GM19324 (cell line): Measurements from ENCODE around the gene CPEB2.

Source experiments
- ATAC-seq: cut with Tn5 transposase; IDR thresholded peaks from one replicate; pipeline ENCODE4 v1.9.1; 2021; ENCODE audit warnings: mild to moderate bottlenecking, moderate library complexity; ENCODE audit not compliant: unreplicated experiment, low FRiP score

Gene CPEB2

DNA sequence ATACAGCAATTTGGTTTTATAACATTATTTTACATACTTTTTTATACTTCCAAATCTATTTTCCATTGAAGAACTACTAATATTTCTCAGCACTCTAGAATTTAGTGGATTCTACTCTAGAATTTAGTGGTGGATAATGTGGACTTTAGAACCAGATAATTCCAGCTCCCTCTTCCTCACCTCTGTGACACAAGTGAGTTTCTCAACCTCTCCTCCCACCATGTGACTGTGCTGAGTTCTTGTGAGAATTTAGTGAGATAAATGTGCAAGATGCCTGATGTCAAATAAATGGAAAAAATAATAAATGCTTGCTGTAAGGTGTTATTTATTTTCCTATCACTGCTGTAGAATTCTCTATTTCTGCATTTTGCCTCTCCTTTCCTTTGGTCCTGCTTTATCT, 107.3 kb downstream of the CPEB2 start:
- ATAC-seq, result no peak

DNA sequence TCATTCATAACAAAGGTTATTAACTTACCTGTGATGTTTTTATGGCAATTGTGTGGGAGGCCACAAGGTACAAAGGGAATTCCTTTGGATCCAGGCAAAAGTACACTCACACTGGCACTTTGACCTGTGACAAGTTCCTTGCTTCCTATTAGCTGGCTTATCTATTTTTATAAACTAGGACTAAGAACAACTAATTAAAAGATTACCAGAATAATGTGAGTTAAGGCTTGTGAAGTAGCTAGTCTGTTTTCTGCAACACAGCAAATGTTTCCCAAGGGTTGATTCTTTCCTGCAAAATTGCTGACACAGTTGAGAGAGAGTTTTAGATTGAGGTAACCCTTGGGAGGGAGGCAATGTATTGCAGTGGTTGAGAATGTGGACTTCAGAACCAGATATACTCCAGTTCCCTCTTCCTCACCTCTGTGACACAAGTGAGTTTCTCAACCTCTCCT, 107.9 kb downstream of the CPEB2 start:
- ATAC-seq, result no peak

DNA sequence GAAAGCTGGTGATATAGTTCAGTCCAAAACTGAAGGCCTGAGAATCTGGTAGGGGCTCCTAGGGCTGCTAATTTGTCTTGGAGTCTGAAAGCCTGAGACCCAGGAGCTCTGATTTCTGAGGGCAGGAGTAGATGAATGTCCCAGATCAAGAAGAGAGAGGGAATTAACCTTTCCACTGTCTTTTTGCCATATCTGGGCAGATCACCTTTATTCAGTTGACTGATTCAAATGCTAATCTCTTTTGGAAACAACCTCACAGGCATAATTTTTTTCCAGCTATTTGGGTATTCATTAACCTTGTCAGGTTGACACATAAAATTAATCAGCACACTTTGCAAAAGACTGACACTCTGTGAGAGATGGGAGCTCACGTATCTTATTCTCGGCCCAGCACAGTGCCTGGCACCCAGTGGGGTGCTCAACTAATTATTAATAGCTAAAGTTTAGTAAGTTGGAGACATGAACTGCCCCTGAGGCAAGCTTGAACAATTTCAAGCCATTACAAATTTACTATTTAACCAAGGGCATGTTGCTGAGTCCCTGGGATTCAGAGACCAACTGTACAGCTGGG, 114.3 kb downstream of the CPEB2 start:
- ATAC-seq, result no peak

DNA sequence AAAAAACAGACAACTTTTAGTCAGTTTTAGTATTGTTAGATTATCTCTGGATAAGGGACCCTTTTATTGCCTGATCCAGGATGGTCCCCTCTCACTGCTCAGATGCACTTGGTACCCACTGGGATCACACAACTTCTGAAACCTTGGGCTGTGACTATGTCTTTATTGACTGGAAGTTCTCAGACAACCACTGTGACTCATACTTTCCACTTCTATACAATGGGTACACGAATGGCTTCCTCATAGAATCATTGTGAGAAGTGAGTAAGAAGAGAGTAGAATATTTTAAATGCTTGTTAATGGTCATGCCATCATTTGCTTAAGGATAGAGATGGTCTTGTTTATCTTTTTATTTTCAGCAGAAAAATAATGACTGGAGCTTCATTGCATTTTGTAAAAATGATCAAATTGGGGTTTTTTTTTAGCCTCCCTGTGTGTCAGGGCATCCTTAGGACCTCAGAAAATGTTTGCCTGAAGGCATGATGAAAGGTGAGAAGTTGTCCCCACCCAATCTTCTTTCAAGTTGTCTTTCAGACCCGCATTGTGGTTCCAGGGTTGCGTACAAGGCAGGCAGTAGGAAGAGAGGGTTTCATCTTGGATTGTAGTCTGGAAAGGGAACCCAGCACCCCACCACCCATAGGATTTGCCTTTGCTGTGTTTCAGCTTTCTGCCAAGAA, 115.1 kb downstream of the CPEB2 start:
- no peak for ATAC-seq

DNA sequence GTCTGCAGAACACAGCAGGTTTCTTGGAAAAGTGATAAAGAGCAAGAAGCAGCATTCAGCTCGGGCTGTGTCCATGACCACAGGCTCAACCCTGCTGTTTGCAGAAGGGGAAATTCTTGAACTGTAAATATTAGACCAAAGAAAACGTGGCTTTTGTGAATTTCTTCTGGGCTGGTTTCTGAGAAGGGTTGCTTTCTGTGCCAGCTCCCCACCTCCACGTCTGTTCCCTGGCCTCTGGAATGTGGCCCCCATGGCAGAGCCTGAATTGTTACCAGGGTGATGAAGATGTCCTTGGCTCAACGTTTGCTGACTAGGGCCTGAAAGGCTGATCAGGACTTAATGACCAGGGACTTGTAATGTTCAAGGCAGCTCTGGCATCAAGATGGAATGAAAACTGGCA, 116.0 kb downstream of the CPEB2 start:
- ATAC-seq, result no peak
